A549 (cell line): ENCODE measurements around the gene TRAF3. TPM values are rescaled to one million over a fixed set of nuclear protein-coding genes. Genes with fewer than 3 reads are reported as not detected.

Source experiments
- ATAC-seq, 2 experiments: fragments of 200-7000 bp in 1 of 2; fragments of >200 bp in 1 of 2; cut with Nextera tagmentation in 1 of 2; cut with Tn5 transposase in 1 of 2; 3 replicates each; pipeline versions ENCODE4 v1.8.0 to v1.9.1; 2018 to 2020; ENCODE audit warnings: mild to moderate bottlenecking in 1 of 2, moderate library complexity in 1 of 2
- CTCF ChIA-PET: fragments of 300-600 bp; sonication (Branson Sonifier 250); formaldehyde crosslinking; extraction: SDS; loops from one replicate; lab custom pipeline; 2021; ENCODE audit warnings: antibody characterized with exemption, inconsistent platforms; lab: Yijun Ruan, JAX
- POLR2A ChIA-PET: fragments of 350-600 bp; formaldehyde crosslinking; extraction: SDS; loops from one replicate; lab custom pipeline; 2021; ENCODE audit warnings: antibody characterized with exemption, inconsistent platforms; lab: Yijun Ruan, JAX
- DNase-seq, 2 experiments: peaks; one replicate each; pipeline versions ENCODE4 v3.0.0 to v3.0.0-alpha.2; 2011 to 2016; ENCODE audit warnings: low read depth in 1 of 2, low spot score in 1 of 2
- FAIRE-seq: peaks from 2 replicates; lab custom pipeline; 2011; peaks lifted over from hg19 to GRCh38; lab: Jason Lieb, UNC
- H3K27ac ChIP-seq, 2 experiments: fragments of >200 bp; sonication (Bioruptor Twin); formaldehyde crosslinking; 3 replicates each; pipeline ENCODE4 v1.5.1; 2016 to 2017
- H3K4me1 ChIP-seq: fragments of >200 bp; sonication (Bioruptor Twin); formaldehyde crosslinking; 3 replicates; pipeline ENCODE4 v1.6.1; 2016
- H3K4me2 ChIP-seq: fragments of >200 bp; sonication (Bioruptor Twin); formaldehyde crosslinking; 3 replicates; pipeline ENCODE4 v1.6.1; 2016
- H3K4me3 ChIP-seq: fragments of >200 bp; sonication (Bioruptor Twin); formaldehyde crosslinking; 3 replicates; pipeline ENCODE4 v1.5.1; 2016
- H3K9me3 ChIP-seq: fragments of >200 bp; sonication (Bioruptor Twin); formaldehyde crosslinking; 3 replicates; pipeline ENCODE4 v1.6.1; 2016
- CBX2 ChIP-seq: fragments of 200-600 bp; sonication (generic); IDR thresholded peaks from 2 replicates; pipeline ENCODE4 v1.6.1; 2016; ENCODE audit warnings: low read depth, mild to moderate bottlenecking, borderline replicate concordance
- EP300 ChIP-seq, 2 experiments: fragments of >200 bp; sonication (Bioruptor Twin); formaldehyde crosslinking; IDR thresholded peaks; 2 replicates in 1 of 2; 3 replicates in 1 of 2; pipeline ENCODE4 v1.6.1; 2016 to 2017
- FOXS1 ChIP-seq: fragments of 250-450 bp; sonication (Bioruptor Pico); IDR thresholded peaks from 2 replicates; pipeline ENCODE4 v1.5.0; 2020; ENCODE audit warnings: mild to moderate bottlenecking, moderate library complexity
- GATA3 ChIP-seq: IDR thresholded peaks from 2 replicates; pipeline ENCODE4 v1.6.1; 2012; ENCODE audit warnings: borderline replicate concordance
- HOXB13 ChIP-seq: fragments of 250-450 bp; sonication (Bioruptor Pico); IDR thresholded peaks from 2 replicates; pipeline ENCODE4 v1.5.0; 2020; ENCODE audit warnings: low read depth, mild to moderate bottlenecking, moderate library complexity
- MAFK ChIP-seq: fragments of 450-650 bp; IDR thresholded peaks from 2 replicates; pipeline ENCODE4 v1.6.1; 2014; ENCODE audit not compliant: partially characterized antibody
- POLR2AphosphoS2 ChIP-seq: conservative IDR thresholded peaks from 2 replicates; pipeline ENCODE4 v1.6.1; 2012; ENCODE audit warnings: low read length, improper control_type of control experiment, inconsistent platforms
- RCOR1 ChIP-seq: fragments of 150-350 bp; IDR thresholded peaks from 2 replicates; pipeline ENCODE4 v1.6.1; 2014; ENCODE audit warnings: antibody characterized with exemption, low read length, low read depth
- RNF2 ChIP-seq: fragments of 200-600 bp; sonication (generic); IDR thresholded peaks from 2 replicates; pipeline ENCODE4 v1.6.1; 2016; ENCODE audit warnings: low read depth, mild to moderate bottlenecking, antibody characterized with exemption, moderate library complexity, borderline replicate concordance
- SMC3 ChIP-seq: fragments of >200 bp; sonication (Bioruptor Twin); formaldehyde crosslinking; IDR thresholded peaks from 3 replicates; pipeline ENCODE4 v1.6.1; 2018; ENCODE audit warnings: inconsistent platforms
- SREBF2 ChIP-seq: fragments of 450-650 bp; IDR thresholded peaks from 2 replicates; pipeline ENCODE4 v1.6.1; 2014; ENCODE audit warnings: mild to moderate bottlenecking, moderate library complexity
- TP53 ChIP-seq: fragments of 250-450 bp; sonication (Bioruptor Pico); IDR thresholded peaks from 2 replicates; pipeline ENCODE4 v1.5.0; 2021; ENCODE audit warnings: mild to moderate bottlenecking, moderate library complexity
- ZC3H11A ChIP-seq: fragments of 450-650 bp; IDR thresholded peaks from 2 replicates; pipeline ENCODE4 v1.6.1; 2014; ENCODE audit warnings: antibody characterized with exemption, mild to moderate bottlenecking
- ZFP36 ChIP-seq: fragments of 450-650 bp; IDR thresholded peaks from 2 replicates; pipeline ENCODE4 v1.6.1; 2014; ENCODE audit warnings: borderline replicate concordance; ENCODE audit not compliant: partially characterized antibody
- ZNF302 ChIP-seq: fragments of 250-450 bp; sonication (Bioruptor Pico); IDR thresholded peaks from 2 replicates; pipeline ENCODE4 v1.9.0; 2021; ENCODE audit warnings: inconsistent platforms, mild to moderate bottlenecking, moderate library complexity
- WGBS: methylation state at CpG from one replicate; pipeline ENCODE4 v1.1.6; 2017; ENCODE audit errors: missing lambda C conversion rate; 5-methylcytosine and 5-hydroxymethylcytosine counted together
- polyA plus RNA-seq, 4 experiments: library from polyadenylated mRNA; depleted of rRNA in 3 of 4; stranded (reverse); fragments of >200 nt; fragmentation: RNase III in 1 of 4; extraction: RNeasy Plus Mini Kit Qiagen cat#74134 plus additional on column Dnase treatment in 1 of 4; gene quantifications; 2 replicates in 3 of 4; 3 replicates in 1 of 4; pipeline ENCODE4 v1.2.3, GENCODE V29; 2011 to 2017
- TF ChIP-seq, protein P1 (sequence below): fragments of 150-350 bp; IDR thresholded peaks from 2 replicates; pipeline ENCODE4 v1.6.1; 2014; ENCODE audit warnings: low read depth, mild to moderate bottlenecking, low read length

TRAF3 gene
- polyA plus RNA-seq, 2 of the 4 experiments (the other 2 are of a cell fraction), result 20.2 to 25.5 TPM

DNA sequence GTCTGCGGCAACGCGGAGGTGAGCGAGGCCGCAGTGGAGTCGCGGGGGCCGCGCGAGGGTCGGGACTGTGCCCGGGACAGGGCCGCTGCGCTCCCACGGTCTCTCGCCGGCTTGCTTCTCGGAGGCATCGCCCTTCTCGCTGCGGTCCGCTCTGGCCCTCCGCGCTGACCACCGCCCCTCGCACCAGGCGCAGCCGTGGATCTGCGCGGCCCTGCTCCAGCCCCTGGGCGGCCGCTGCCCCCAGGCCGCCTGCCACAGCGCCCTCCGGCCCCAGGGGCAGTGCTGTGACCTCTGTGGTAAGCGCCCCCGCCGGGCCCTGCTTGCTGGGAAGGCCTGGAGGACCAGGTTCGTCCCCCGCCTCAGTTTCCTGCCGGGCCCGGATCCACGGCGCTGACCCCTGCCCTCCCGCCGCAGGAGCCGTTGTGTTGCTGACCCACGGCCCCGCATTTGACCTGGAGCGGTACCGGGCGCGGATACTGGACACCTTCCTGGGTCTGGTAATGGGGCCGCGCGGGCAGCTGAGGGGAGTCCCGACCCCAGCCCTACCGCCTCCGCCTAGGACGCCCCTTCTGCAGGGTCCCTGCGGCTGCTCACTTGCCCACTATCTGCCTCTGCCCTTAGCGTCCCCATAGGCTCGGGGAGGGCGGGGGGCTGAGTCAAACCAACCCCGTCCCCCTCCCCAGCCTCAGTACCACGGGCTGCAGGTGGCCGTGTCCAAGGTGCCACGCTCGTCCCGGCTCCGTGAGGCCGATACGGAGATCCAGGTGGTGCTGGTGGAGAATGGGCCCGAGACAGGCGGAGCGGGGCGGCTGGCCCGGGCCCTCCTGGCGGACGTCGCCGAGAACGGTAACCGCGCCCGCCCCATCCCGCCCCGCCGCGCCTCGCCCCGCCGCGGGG lies 152.2 kb downstream of the TRAF3 start:
- TF ChIP-seq ZC3H11A, result no peak
- no peak overlapping the region for H3K27ac ChIP-seq
- ChIA-PET POLR2A (no interaction called here), CTCF (interaction anchor here (0.5 to 1.0 kb wide), 2 partner anchors 29 to 638 kb away, joined by 3 read pairs; no protein-coding TSS in a partner anchor)
- 96% methylated on average over 66 of the region's 94 CpGs for WGBS
- ATAC-seq (no peak), DNase-seq (no peak), FAIRE-seq (no peak)
- no peak overlapping the region for H3K4me3 ChIP-seq
- H3K9me3 ChIP-seq, result no peaks in the 10 kb centered on the region
- H3K4me2 ChIP-seq, result no peak overlapping the region
- H3K4me1 ChIP-seq, result no peaks in the 10 kb centered on the region

DNA sequence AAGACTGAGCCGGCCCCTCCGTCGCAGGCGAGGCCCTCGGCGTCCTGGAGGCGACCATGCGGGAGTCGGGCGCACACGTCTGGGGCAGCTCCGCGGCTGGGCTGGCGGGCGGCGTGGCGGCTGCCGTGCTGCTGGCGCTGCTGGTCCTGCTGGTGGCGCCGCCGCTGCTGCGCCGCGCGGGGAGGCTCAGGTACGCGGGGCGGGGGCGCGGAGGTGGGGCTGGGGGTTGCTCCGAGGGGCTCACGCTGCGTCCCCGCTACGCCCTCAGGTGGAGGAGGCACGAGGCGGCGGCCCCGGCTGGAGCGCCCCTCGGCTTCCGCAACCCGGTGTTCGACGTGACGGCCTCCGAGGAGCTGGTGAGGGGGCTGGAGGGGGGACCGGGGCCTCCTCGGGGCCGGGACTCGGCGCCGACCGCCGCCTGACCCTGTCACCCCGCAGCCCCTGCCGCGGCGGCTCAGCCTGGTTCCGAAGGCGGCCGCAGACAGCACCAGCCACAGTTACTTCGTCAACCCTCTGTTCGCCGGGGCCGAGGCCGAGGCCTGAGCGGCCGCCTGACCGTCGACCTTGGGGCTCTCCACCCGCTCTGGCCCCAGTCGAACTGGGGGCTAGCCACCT lies 153.0 kb downstream of the TRAF3 start:
- CTCF ChIA-PET, result interaction anchor here (0.5 to 1.1 kb wide), 3 partner anchors 28 to 637 kb away, joined by 3 read pairs; no protein-coding TSS in a partner anchor

GRCh38 chr14:102930753-102931579 lies 153.7 kb downstream of the TRAF3 start:
- no peaks in the 10 kb centered on the region for H3K4me1 ChIP-seq
- TF ChIP-seq POLR2AphosphoS2 (no peak), TP53 (CRISPR knock-in tag) (no peak), EP300 (IDR thresholded peaks at IDR 0.05) (no peak), ZFP36 (no peak), SMC3 (no peak), GATA3 (no peak), RNF2 (no peak), CBX2 (no peak), RCOR1 (no peak), FOXS1 (CRISPR knock-in tag) (no peak), ZNF302 (no peak), SREBF2 (no peak)
- TF ChIP-seq, protein P1, sequence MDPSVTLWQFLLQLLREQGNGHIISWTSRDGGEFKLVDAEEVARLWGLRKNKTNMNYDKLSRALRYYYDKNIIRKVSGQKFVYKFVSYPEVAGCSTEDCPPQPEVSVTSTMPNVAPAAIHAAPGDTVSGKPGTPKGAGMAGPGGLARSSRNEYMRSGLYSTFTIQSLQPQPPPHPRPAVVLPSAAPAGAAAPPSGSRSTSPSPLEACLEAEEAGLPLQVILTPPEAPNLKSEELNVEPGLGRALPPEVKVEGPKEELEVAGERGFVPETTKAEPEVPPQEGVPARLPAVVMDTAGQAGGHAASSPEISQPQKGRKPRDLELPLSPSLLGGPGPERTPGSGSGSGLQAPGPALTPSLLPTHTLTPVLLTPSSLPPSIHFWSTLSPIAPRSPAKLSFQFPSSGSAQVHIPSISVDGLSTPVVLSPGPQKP, result no peak
- H3K9me3 ChIP-seq, result no peaks in the 10 kb centered on the region
- ATAC-seq, result no peak; a peak in 1 of 6 replicates
- ChIA-PET POLR2A (no interaction called here), CTCF (interaction anchor here (1.0 to 1.1 kb wide), 2 partner anchors 27 to 236 kb away, joined by 3 read pairs; no protein-coding TSS in a partner anchor)
- 84% methylated on average over 18 of the region's 34 CpGs for WGBS
- no peak overlapping the region for H3K4me3 ChIP-seq
- no peak for DNase-seq
- FAIRE-seq, result no peak
- H3K4me2 ChIP-seq, result no peak overlapping the region
- H3K27ac ChIP-seq, result no peak overlapping the region

More for the DNA sequence above, 153.0 kb downstream of the TRAF3 start:
- FAIRE-seq, result no peak
- no peak for ATAC-seq
- POLR2A ChIA-PET, result no interaction called here
- Histone ChIP-seq H3K9me3 (no peaks in the 10 kb centered on the region), H3K4me3 (no peak overlapping the region), H3K27ac (no peak overlapping the region), H3K4me2 (no peak overlapping the region), H3K4me1 (no peaks in the 10 kb centered on the region)
- WGBS, result 94% methylated on average over 36 of the region's 74 CpGs
- no peak for TF ChIP-seq HOXB13
- TF ChIP-seq POLR2AphosphoS2, result no peak
- TF ChIP-seq MAFK, result no peak
- TF ChIP-seq, protein P1, result no peak
- DNase-seq, result no peak
